Hepatocyte (in vitro differentiated cells): ENCODE results near the gene FUOM. TPM values are rescaled to one million over a fixed set of nuclear protein-coding genes. Genes with fewer than 3 reads are reported as not detected.

Experiments
- DNase-seq: peaks from one replicate; pipeline ENCODE4 v3.0.0-alpha.2; 2016; ENCODE audit warnings: low spot score
- H2AFZ ChIP-seq: fragments of 200-600 bp; sonication (generic); 2 replicates; pipeline ENCODE4 v1.6.0; 2016; ENCODE audit warnings: antibody characterized with exemption, mild to moderate bottlenecking
- H3K27ac ChIP-seq: fragments of 200-600 bp; sonication (generic); 2 replicates; pipeline ENCODE4 v1.5.1; 2016; ENCODE audit warnings: mild to moderate bottlenecking
- H3K27me3 ChIP-seq: fragments of 200-600 bp; sonication (generic); 2 replicates; pipeline ENCODE4 v1.6.1; 2016
- H3K36me3 ChIP-seq: fragments of 200-600 bp; sonication (generic); replicated peaks from 2 replicates; pipeline ENCODE4 v1.5.1; 2016; ENCODE audit warnings: low read depth; ENCODE audit not compliant: insufficient read depth
- H3K4me1 ChIP-seq: fragments of 200-600 bp; sonication (generic); 2 replicates; pipeline ENCODE4 v1.5.1; 2016; ENCODE audit warnings: mild to moderate bottlenecking, moderate library complexity; ENCODE audit not compliant: insufficient read depth
- H3K4me2 ChIP-seq: fragments of 200-600 bp; sonication (generic); 2 replicates; pipeline ENCODE4 v1.6.0; 2016
- H3K4me3 ChIP-seq: fragments of 200-600 bp; sonication (generic); 2 replicates; pipeline ENCODE4 v1.5.1; 2016; ENCODE audit warnings: mild to moderate bottlenecking
- H3K79me2 ChIP-seq: fragments of 200-600 bp; sonication (generic); 2 replicates; pipeline ENCODE4 v1.6.0; 2017; ENCODE audit warnings: mild to moderate bottlenecking
- H3K9me2 ChIP-seq: fragments of 200-600 bp; sonication (generic); replicated peaks from 2 replicates; pipeline ENCODE4 v1.6.0; 2017; ENCODE audit warnings: mild to moderate bottlenecking; ENCODE audit not compliant: insufficient read depth
- H3K9me3 ChIP-seq: fragments of 200-600 bp; sonication (generic); 2 replicates; pipeline ENCODE4 v1.5.1; 2016; ENCODE audit warnings: low read depth, mild to moderate bottlenecking
- H4K20me1 ChIP-seq: fragments of 200-600 bp; sonication (generic); 2 replicates; pipeline ENCODE4 v1.6.0; 2016; ENCODE audit warnings: mild to moderate bottlenecking; ENCODE audit not compliant: insufficient read depth, poor library complexity, severe bottlenecking
- EZH2 ChIP-seq: fragments of 200-600 bp; sonication (generic); IDR thresholded peaks from 2 replicates; pipeline ENCODE4 v1.6.1; 2016; ENCODE audit warnings: antibody characterized with exemption, mild to moderate bottlenecking, borderline replicate concordance
- EZH2phosphoT487 ChIP-seq: fragments of 200-600 bp; sonication (generic); IDR thresholded peaks from one replicate; pipeline ENCODE4 v1.6.1; 2018; ENCODE audit warnings: antibody characterized with exemption, mild to moderate bottlenecking, low read depth, moderate library complexity; ENCODE audit not compliant: unreplicated experiment, severe bottlenecking
- WGBS: methylation state at CpG from one replicate; pipeline ENCODE4 v1.1.6; 2016; ENCODE audit warnings: low lambda C conversion rate; ENCODE audit errors: missing lambda C conversion rate; 5-methylcytosine and 5-hydroxymethylcytosine counted together
- polyA plus RNA-seq: library from polyadenylated mRNA; unstranded; fragments of >200 nt; fragmentation: Nextera tagmentation; extraction: Ambion mirVana; gene quantifications from 2 replicates; pipeline ENCODE4 v1.2.1, GENCODE V29; 2016
- total RNA-seq: library from RNA; depleted of rRNA; stranded (reverse); fragments of >200 nt; gene quantifications from 2 replicates; pipeline ENCODE4 v1.2.3, GENCODE V29; 2014
- TF ChIP-seq, protein P1 (sequence below): fragments of 200-600 bp; sonication (generic); IDR thresholded peaks from 2 replicates; pipeline ENCODE4 v1.5.1; 2016; ENCODE audit warnings: antibody characterized with exemption, mild to moderate bottlenecking; ENCODE audit not compliant: poor library complexity

FUOM gene
- total and polyA plus RNA-seq, 2 experiments from 2014 or later: 31.1 to 34.6 TPM

DNA sequence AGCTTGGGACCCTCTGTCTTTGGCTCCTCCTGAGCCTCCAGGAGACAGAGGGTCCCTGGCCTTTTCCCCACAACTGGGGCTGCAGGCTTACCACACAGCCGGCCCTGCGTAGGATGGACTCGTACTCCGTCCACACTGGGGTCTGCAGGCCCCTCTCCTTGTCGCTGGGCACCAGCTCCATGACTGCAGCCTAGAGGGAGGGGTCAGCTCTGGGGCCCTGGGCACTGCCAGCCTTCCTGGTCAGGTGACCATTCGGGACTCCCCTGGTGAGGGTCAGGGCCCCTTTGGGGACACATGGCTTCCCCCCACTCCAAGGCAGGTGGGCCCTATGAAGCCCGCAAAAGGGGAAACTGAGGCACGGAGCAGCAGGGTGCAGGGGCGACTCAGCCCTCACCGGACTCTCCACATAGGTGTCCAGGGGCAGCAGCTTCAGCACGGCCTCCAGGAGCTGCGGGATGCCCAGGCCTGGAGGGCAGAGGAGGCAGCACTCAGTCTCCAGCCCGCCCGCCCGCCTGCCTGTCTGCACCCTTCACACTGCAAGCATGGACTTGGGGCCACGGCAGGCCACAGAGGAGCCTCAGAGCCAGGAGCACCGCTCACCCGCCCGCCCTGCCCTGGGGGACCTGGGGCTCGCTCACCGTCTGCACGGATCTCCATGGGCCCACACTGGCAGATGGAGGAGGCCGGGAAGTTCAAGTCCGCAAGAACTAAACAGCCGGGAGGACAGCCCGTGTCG is 1.1 kb downstream of the FUOM start:
- H3K4me1 ChIP-seq: peaks cover 21% of the 10 kb centered on the region
- H3K9me2 ChIP-seq: no peaks in the 10 kb centered on the region
- H3K27ac ChIP-seq: peak overlapping the region; percentile 71
- H3K4me3 ChIP-seq: peak overlapping the region; percentile 39
- H2AFZ ChIP-seq: peak overlapping the region; percentile 98
- H3K27me3 ChIP-seq: no peaks in the 10 kb centered on the region
- H3K36me3 ChIP-seq: no peaks in the 10 kb centered on the region
- no peak for DNase-seq
- H3K4me2 ChIP-seq: peak overlapping the region; percentile 95
- H3K79me2 ChIP-seq: no peaks in the 10 kb centered on the region
- H3K9me3 ChIP-seq: no peaks in the 10 kb centered on the region
- TF ChIP-seq EZH2phosphoT487 (no peak), EZH2 (no peak)
- TF ChIP-seq, protein P1, sequence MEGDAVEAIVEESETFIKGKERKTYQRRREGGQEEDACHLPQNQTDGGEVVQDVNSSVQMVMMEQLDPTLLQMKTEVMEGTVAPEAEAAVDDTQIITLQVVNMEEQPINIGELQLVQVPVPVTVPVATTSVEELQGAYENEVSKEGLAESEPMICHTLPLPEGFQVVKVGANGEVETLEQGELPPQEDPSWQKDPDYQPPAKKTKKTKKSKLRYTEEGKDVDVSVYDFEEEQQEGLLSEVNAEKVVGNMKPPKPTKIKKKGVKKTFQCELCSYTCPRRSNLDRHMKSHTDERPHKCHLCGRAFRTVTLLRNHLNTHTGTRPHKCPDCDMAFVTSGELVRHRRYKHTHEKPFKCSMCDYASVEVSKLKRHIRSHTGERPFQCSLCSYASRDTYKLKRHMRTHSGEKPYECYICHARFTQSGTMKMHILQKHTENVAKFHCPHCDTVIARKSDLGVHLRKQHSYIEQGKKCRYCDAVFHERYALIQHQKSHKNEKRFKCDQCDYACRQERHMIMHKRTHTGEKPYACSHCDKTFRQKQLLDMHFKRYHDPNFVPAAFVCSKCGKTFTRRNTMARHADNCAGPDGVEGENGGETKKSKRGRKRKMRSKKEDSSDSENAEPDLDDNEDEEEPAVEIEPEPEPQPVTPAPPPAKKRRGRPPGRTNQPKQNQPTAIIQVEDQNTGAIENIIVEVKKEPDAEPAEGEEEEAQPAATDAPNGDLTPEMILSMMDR: no peak
- 48% methylated on average over 27 of the region's 27 CpGs for WGBS
- H4K20me1 ChIP-seq: no peaks in the 10 kb centered on the region

- Histone ChIP-seq H3K4me2 (no peak overlapping the region), H3K27ac (no peak overlapping the region), H3K4me3 (no peak overlapping the region), H3K36me3 (no peaks in the 10 kb centered on the region), H3K9me3 (no peaks in the 10 kb centered on the region), H2AFZ (no peak overlapping the region), H4K20me1 (no peaks in the 10 kb centered on the region), H3K9me2 (no peaks in the 10 kb centered on the region), H3K4me1 (peaks cover 21% of the 10 kb centered on the region), H3K79me2 (no peaks in the 10 kb centered on the region), H3K27me3 (no peaks in the 10 kb centered on the region)
- 100% methylated on average over 3 of the region's 3 CpGs for WGBS
- no peak for DNase-seq
- TF ChIP-seq, protein P1: no peak
- no peak for TF ChIP-seq EZH2phosphoT487
- no peak for TF ChIP-seq EZH2
Measured at GRCh38 chr10:133355991-133356390, 1.8 kb downstream of the FUOM start.

DNA sequence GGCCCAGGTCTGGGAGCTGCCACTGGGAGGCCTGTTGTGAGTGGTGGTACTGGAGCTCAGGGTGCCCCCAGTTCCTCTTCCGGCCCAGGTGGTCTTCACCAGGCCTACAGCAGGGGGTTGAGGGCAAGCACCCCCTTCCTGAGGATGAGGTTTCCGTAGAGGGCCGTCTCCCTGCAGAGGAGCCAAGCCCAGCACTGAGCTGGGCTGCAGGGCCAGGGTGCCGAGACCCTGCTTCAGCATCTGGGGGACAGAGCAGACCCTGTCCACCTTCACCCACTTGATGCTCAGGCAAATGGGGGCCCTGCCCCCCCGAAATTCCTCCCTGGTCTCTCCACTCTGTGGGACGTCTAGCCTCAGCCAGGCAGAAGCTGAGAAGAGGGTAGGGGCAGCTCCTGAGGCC is 2.6 kb downstream of the FUOM start:
- no peak for DNase-seq
- Histone ChIP-seq H4K20me1 (no peaks in the 10 kb centered on the region), H3K27ac (no peak overlapping the region), H3K4me3 (no peak overlapping the region), H2AFZ (no peak overlapping the region), H3K36me3 (no peaks in the 10 kb centered on the region), H3K4me1 (peaks cover 17% of the 10 kb centered on the region), H3K9me3 (no peaks in the 10 kb centered on the region), H3K4me2 (no peak overlapping the region), H3K9me2 (no peaks in the 10 kb centered on the region), H3K27me3 (no peaks in the 10 kb centered on the region), H3K79me2 (no peaks in the 10 kb centered on the region)
- WGBS: 100% methylated on average over 6 of the region's 6 CpGs
- TF ChIP-seq EZH2 (no peak), EZH2phosphoT487 (no peak)
- TF ChIP-seq, protein P1: no peak
